AG04450 (cell line): ENCODE data around the gene MRFAP1L1. TPM values are rescaled to one million over a fixed set of nuclear protein-coding genes. Genes with fewer than 3 reads are reported as not detected.

Experiments used
- CTCF ChIA-PET: fragments of 300-600, 350-600 bp; formaldehyde crosslinking; extraction: SDS; loops from one replicate; lab custom pipeline; 2022; ENCODE audit warnings: antibody characterized with exemption, inconsistent platforms; lab: Charles Lee
- POLR2A ChIA-PET: fragments of 350-600 bp; formaldehyde crosslinking; extraction: SDS; loops from one replicate; lab custom pipeline; 2021; ENCODE audit warnings: antibody characterized with exemption, inconsistent platforms; lab: Yijun Ruan, JAX
- DNase-seq: peaks from one replicate; pipeline ENCODE4 v3.0.0-alpha.2; 2011; ENCODE audit warnings: low read depth, low spot score
- H3K27ac ChIP-seq: one replicate; pipeline ENCODE4 v1.5.1; 2012; ENCODE audit warnings: low read depth, low read length, control low read depth
- H3K27me3 ChIP-seq: one replicate; pipeline ENCODE4 v1.6.0; 2012; ENCODE audit warnings: low read length; ENCODE audit not compliant: control insufficient read depth, insufficient read depth
- H3K4me3 ChIP-seq: 2 replicates; pipeline ENCODE4 v1.5.1; 2011; ENCODE audit warnings: mild to moderate bottlenecking, low read depth, low read length, control low read depth
- H3K9me3 ChIP-seq: 2 replicates; pipeline ENCODE4 v1.5.1; 2012; ENCODE audit warnings: low read length; ENCODE audit not compliant: control insufficient read depth, insufficient read depth
- polyA plus RNA-seq: library from polyadenylated mRNA; depleted of rRNA; stranded (reverse); fragments of >200 nt; gene quantifications from 2 replicates; pipeline ENCODE4 v1.2.3, GENCODE V29; 2011; rRNA removed
- TF ChIP-seq, protein P1 (sequence below): IDR thresholded peaks from 2 replicates; pipeline ENCODE4 v1.5.1; 2011; ENCODE audit warnings: low read depth, low read length, control low read depth, inconsistent platforms

MRFAP1L1 gene
- polyA plus RNA-seq, 1 experiment, result 96.5 TPM

DNA sequence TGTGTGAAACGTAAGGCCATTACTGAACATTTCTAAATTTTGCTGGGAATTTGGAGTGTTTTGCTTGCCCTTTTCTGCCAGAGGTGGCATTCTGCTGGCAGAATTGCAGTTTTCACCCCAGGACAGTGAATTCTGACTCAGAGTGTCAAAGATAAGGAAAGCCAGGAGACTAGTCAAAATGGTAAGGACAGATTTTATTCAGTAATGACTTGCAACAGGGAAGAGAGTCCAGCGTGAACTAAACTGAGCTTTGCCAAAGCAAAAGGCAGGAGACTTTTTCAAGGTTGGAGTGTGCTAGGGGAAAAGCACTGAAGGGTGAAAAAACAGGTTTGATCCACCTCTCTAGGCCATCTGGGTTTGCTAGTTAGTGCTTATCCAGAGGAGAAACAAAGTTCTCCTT, 49.8 kb downstream of the MRFAP1L1 start:
- TF ChIP-seq, protein P1, sequence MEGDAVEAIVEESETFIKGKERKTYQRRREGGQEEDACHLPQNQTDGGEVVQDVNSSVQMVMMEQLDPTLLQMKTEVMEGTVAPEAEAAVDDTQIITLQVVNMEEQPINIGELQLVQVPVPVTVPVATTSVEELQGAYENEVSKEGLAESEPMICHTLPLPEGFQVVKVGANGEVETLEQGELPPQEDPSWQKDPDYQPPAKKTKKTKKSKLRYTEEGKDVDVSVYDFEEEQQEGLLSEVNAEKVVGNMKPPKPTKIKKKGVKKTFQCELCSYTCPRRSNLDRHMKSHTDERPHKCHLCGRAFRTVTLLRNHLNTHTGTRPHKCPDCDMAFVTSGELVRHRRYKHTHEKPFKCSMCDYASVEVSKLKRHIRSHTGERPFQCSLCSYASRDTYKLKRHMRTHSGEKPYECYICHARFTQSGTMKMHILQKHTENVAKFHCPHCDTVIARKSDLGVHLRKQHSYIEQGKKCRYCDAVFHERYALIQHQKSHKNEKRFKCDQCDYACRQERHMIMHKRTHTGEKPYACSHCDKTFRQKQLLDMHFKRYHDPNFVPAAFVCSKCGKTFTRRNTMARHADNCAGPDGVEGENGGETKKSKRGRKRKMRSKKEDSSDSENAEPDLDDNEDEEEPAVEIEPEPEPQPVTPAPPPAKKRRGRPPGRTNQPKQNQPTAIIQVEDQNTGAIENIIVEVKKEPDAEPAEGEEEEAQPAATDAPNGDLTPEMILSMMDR, result no peak
- CTCF ChIA-PET, result interaction anchor here (1.1 kb wide), 1 partner anchor 9 kb away, joined by 4 read pairs; no protein-coding TSS in a partner anchor
- no peak for DNase-seq
- Histone ChIP-seq H3K27ac (no peak overlapping the region), H3K4me3 (no peak overlapping the region), H3K27me3 (peaks cover 6% of the 10 kb centered on the region), H3K9me3 (peaks cover 7% of the 10 kb centered on the region; the same call in 1 of the 2 replicates)
- POLR2A ChIA-PET, result no interaction called here

DNA sequence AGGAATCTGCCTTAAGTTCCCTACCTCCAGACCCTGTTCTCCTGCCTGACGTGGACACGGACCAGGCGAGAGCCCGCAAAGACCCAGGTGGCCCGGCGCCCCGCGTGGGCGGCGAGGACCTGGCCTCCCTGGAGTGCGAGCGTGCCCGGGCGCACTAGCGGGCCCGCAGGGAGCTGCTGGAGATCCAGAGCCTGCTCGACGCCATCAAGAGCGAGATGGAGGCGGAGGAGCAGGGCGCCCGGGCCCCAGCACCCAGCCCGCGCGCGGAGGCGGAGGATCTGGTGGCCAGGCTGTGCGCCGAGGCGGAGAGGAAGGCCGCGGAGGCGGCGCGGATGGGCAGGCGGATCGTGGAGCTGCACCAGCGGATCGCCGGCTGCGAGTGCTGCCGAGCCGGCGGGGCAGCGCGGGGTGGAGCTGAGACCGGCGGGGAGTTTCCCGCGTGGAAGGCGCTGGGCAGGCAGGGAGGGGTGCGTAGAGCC, 51.0 kb downstream of the MRFAP1L1 start:
- ChIA-PET POLR2A (interaction anchor here (0.6 to 1.9 kb wide), 4 partner anchors 15 to 795 kb away, joined by 3 to 13 read pairs (median 4); a partner anchor contains a TSS), CTCF (interaction anchor here (0.8 to 0.9 kb wide), 2 partner anchors 19 to 50 kb away, joined by 3 to 4 read pairs; no protein-coding TSS in a partner anchor)
- no peak for DNase-seq
- Histone ChIP-seq H3K27ac (no peak overlapping the region), H3K4me3 (peak overlapping the region; percentile 17; the same call in 1 of the 2 replicates), H3K9me3 (peaks cover 4% of the 10 kb centered on the region; the same call in 1 of the 2 replicates), H3K27me3 (peaks cover 1% of the 10 kb centered on the region)
- TF ChIP-seq, protein P1, result no peak

DNA sequence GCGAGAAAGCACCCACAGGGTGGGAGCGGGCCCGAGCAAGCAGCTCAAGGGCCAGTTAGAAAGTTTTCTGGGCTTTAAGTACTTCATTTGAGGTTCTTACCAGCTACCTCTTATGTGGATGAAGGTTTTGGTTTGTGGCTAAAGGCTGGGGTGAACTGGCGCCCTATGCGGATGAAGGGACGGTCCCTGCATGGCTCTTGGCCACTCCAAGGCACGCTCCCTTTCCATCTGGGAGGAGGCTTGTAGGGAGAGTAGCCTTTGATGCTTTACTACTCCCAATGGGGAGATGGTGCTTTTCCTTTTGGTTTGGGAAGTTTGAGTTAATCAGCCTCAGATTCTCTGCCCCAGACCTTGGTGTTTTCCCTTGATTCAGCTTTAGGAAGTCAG, 51.5 kb downstream of the MRFAP1L1 start:
- no peak for DNase-seq
- POLR2A ChIA-PET, result interaction anchor here (0.6 to 1.9 kb wide), 4 partner anchors 15 to 796 kb away, joined by 3 to 13 read pairs (median 4); a partner anchor contains a TSS

More for the DNA sequence above, 51.5 kb downstream of the MRFAP1L1 start:
- H3K4me3 ChIP-seq, result no peak overlapping the region
- CTCF ChIA-PET, result interaction anchor here (0.9 kb wide), 1 partner anchor 50 kb away, joined by 3 read pairs; no protein-coding TSS in a partner anchor
- H3K9me3 ChIP-seq, result peaks cover 4% of the 10 kb centered on the region; the same call in 1 of the 2 replicates
- H3K27me3 ChIP-seq, result no peaks in the 10 kb centered on the region
- H3K27ac ChIP-seq, result no peak overlapping the region
- TF ChIP-seq, protein P1, result no peak

Other genes starting within 250 kb of the MRFAP1L1 start
- 0.07 TPM in 1 of 2 replicates, not detected in the other for gene PPP2R2C, start 237.3 kb downstream of the MRFAP1L1 start, polyA plus RNA-seq
- 22.8 and 28.1 TPM in 2 replicates for gene MAN2B2, start 134.7 kb downstream of the MRFAP1L1 start, polyA plus RNA-seq
- gene MRFAP1, start 69.2 kb downstream of the MRFAP1L1 start, polyA plus RNA-seq, result 252 and 298 TPM in 2 replicates
- gene S100P, start 16.0 kb downstream of the MRFAP1L1 start, polyA plus RNA-seq, result 0.40 TPM in 1 of 2 replicates, not detected in the other
- 14.5 and 15.4 TPM in 2 replicates for gene BLOC1S4, start 6.3 kb upstream of the MRFAP1L1 start, polyA plus RNA-seq
- 20.9 and 25.0 TPM in 2 replicates for gene KIAA0232, start 72.9 kb upstream of the MRFAP1L1 start, polyA plus RNA-seq
- 46.3 and 47.1 TPM in 2 replicates for gene TBC1D14, start 200.0 kb upstream of the MRFAP1L1 start, polyA plus RNA-seq